K562 (cell line): ENCODE measurements around the gene MCU.
"Not testable (repeated sequence)": the region's sequence is repeated elsewhere in the genome, so short reads cannot be mapped to it uniquely, and the experiment has no call there.

Source experiments
- BRF2 ChIP-seq: IDR thresholded peaks from 3 replicates; pipeline ENCODE4 v1.6.1; 2011; ENCODE audit warnings: borderline replicate concordance, mild to moderate bottlenecking; ENCODE audit not compliant: insufficient read length, insufficient read depth
- CAMTA2 ChIP-seq: fragments of 250-450 bp; sonication (Bioruptor Pico); conservative IDR thresholded peaks from 2 replicates; pipeline ENCODE4 v1.5.1; 2022
- ERF ChIP-seq: fragments of 450-650 bp; formaldehyde crosslinking; IDR thresholded peaks from 2 replicates; pipeline ENCODE4 v1.4.0; 2020; ENCODE audit warnings: mild to moderate bottlenecking, mixed read lengths
- EZH2 ChIP-seq: IDR thresholded peaks from 2 replicates; pipeline ENCODE4 v1.6.1; 2012; ENCODE audit warnings: low read depth, mild to moderate bottlenecking, inconsistent platforms, low read length, borderline replicate concordance
- KAT2B ChIP-seq: IDR thresholded peaks from one replicate; pipeline ENCODE4 v1.6.1; 2012; ENCODE audit warnings: low read depth, mild to moderate bottlenecking, control low read depth, inconsistent platforms, low read length, moderate library complexity
- MAFK ChIP-seq: IDR thresholded peaks from 2 replicates; pipeline ENCODE4 v1.6.1; 2011; ENCODE audit warnings: low read length, improper control_type of control experiment
- MXI1 ChIP-seq: IDR thresholded peaks from 2 replicates; pipeline ENCODE4 v1.6.1; 2011; ENCODE audit warnings: low read depth, mild to moderate bottlenecking, improper control_type of control experiment, low read length
- SRSF1 ChIP-seq: fragments of 200-400 bp; formaldehyde crosslinking; IDR thresholded peaks from 2 replicates; pipeline ENCODE4 v1.6.1; 2017; ENCODE audit warnings: mild to moderate bottlenecking, low read depth, low read length, moderate library complexity
- ZBTB8A ChIP-seq: fragments of 450-650 bp; IDR thresholded peaks from 2 replicates; pipeline ENCODE4 v1.6.1; 2018; ENCODE audit warnings: mild to moderate bottlenecking, moderate library complexity; ENCODE audit not compliant: partially characterized antibody
- TF ChIP-seq, protein P1 (sequence below), 2 experiments: fragments of 450-650 bp; formaldehyde crosslinking in 1 of 2; IDR thresholded peaks; 2 replicates each; pipeline versions ENCODE4 v1.4.0 to v1.6.1; 2014 to 2020; ENCODE audit warnings: mild to moderate bottlenecking in 2 of 2, borderline replicate concordance in 1 of 2, low read depth in 1 of 2

- not testable (repeated sequence) for TF ChIP-seq BRF2; SRSF1; ZBTB8A; MXI1; ERF (CRISPR knock-in tag); EZH2; KAT2B; MAFK; CAMTA2 (CRISPR knock-in tag)
- TF ChIP-seq, protein P1, sequence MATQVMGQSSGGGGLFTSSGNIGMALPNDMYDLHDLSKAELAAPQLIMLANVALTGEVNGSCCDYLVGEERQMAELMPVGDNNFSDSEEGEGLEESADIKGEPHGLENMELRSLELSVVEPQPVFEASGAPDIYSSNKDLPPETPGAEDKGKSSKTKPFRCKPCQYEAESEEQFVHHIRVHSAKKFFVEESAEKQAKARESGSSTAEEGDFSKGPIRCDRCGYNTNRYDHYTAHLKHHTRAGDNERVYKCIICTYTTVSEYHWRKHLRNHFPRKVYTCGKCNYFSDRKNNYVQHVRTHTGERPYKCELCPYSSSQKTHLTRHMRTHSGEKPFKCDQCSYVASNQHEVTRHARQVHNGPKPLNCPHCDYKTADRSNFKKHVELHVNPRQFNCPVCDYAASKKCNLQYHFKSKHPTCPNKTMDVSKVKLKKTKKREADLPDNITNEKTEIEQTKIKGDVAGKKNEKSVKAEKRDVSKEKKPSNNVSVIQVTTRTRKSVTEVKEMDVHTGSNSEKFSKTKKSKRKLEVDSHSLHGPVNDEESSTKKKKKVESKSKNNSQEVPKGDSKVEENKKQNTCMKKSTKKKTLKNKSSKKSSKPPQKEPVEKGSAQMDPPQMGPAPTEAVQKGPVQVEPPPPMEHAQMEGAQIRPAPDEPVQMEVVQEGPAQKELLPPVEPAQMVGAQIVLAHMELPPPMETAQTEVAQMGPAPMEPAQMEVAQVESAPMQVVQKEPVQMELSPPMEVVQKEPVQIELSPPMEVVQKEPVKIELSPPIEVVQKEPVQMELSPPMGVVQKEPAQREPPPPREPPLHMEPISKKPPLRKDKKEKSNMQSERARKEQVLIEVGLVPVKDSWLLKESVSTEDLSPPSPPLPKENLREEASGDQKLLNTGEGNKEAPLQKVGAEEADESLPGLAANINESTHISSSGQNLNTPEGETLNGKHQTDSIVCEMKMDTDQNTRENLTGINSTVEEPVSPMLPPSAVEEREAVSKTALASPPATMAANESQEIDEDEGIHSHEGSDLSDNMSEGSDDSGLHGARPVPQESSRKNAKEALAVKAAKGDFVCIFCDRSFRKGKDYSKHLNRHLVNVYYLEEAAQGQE (IDR thresholded peaks at IDR 0.05; ENCODE audit: borderline replicate concordance): not testable (repeated sequence)
- TF ChIP-seq, protein P1 (CRISPR knock-in tag; IDR thresholded peaks at IDR 0.05; ENCODE audit: low read depth): not testable (repeated sequence)
These were observed 225.9 kb downstream of the MCU start for GRCh38 chr10:72917803-72918332.
